Measurements from ENCODE around the gene MIEF1.

MIEF1 gene

DNA sequence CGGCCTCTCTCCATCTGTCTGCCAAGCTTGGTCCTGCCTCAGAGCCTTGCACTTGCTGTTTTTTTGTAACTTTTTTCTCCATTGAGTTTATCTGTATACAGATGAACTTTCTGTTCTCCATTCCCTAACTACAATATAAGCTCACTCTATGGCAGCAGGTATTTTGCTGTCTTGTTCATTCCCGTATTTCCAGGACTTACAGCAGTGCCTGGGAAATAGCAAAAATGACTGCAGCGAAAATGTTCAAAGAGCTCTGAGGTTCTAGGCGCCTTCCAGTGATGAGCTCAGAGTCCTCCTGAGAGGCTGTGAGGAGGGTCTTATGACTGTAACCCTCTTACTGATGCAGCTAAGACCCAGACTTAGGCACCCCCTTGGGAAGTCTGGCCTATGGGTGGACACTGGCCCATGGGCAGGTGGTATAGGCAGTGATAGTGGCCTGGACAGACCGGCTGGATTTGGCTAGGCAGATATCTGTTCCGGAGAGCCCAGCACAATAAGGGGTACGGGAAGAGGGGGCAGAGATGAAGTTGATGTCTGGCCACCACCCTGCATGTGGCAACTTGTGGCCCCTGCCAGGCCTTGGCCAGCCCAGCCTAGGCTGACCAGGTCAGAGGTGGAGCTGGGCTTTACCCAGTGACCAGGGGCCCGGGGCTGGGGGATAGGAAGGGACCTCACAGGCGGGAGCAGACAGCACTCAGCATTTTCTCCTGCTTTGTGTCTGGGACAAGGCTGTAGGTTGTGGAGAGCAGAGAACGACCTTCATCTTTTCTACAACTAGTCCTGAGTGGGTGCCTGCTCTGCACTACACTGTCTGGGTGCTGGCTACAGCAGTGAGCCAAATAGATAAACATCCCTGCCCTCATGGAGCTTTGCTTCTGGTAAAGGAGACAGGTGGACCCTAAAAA is 22.9 kb downstream of the MIEF1 start:
- Histone ChIP-seq H3K36me3 (ENCODE audit: control insufficient read depth, insufficient read depth, low read length) (peaks cover 63% of the 10 kb centered on the region), H3K27ac (ENCODE audit: low read depth, low read length) (no peak overlapping the region), H3K4me1 (ENCODE audit: control insufficient read depth, insufficient read depth, low read length) (peaks cover 26% of the 10 kb centered on the region; the same call in 1 of the 2 replicates)

DNA sequence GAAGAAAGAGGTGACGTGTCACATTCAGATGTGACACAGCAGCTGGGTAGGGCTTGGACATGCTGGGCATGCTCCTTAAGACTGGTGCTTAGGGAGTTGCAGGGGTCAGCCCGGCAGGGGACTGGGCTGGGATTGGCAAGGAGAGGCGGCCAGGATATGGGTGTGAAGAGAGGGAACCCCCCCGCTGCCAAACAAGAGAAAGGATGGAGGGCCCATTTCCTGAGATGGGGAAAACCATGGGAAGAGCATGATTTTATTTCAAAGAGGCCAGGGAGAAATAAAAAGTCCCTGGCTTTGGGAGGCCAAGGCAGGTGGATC is 23.5 kb downstream of the MIEF1 start:
- Histone ChIP-seq H3K9me3 (ENCODE audit: control insufficient read depth, insufficient read depth, low read depth, low read length) (no peaks in the 10 kb centered on the region), H3K36me3 (ENCODE audit: control insufficient read depth, insufficient read depth, low read length) (peaks cover 66% of the 10 kb centered on the region), H3K4me3 (ENCODE audit: low read depth, low read length) (no peak overlapping the region), H3K9ac (ENCODE audit: low read length) (no peak overlapping the region), H3K27me3 (ENCODE audit: control insufficient read depth, insufficient read depth, low read length) (no peaks in the 10 kb centered on the region), H3K4me1 (ENCODE audit: control insufficient read depth, insufficient read depth, low read length) (peaks cover 26% of the 10 kb centered on the region; the same call in 1 of the 2 replicates), H3K27ac (ENCODE audit: low read depth, low read length) (no peak overlapping the region)

More for the DNA sequence above, 22.9 kb downstream of the MIEF1 start:
- no peaks in the 10 kb centered on the region for H3K9me3 ChIP-seq (ENCODE audit: control insufficient read depth, insufficient read depth, low read depth, low read length)
- no peak overlapping the region for H3K9ac ChIP-seq (ENCODE audit: low read length)
- no peaks in the 10 kb centered on the region for H3K27me3 ChIP-seq (ENCODE audit: control insufficient read depth, insufficient read depth, low read length)
- no peak overlapping the region for H3K4me3 ChIP-seq (ENCODE audit: low read depth, low read length)

DNA sequence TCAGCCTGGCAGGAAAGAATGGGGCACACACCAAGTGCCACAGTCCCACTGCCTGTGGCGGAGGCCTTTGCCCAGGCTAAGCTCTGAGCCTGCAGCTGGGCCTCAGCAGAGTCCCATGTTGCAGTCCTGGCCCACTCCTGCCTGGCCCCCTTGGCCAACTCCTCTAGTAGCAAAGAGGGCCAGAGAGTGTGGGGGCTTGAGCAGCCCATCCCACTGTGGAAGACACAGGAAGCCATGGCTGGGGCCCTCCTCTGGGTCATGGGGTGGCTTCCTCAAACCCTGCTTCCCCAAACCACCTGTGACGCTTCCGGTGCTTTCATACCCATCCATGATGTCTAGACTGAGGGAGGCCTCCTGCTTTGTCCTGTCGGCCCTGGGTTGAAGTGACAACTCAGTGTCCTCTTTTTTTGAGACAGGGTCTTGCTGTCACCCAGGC is 24.7 kb downstream of the MIEF1 start:
- H3K27ac ChIP-seq (ENCODE audit: low read depth, low read length): no peak overlapping the region
- H3K36me3 ChIP-seq (ENCODE audit: control insufficient read depth, insufficient read depth, low read length): peaks cover 61% of the 10 kb centered on the region
- peaks cover 34% of the 10 kb centered on the region for H3K4me1 ChIP-seq (ENCODE audit: control insufficient read depth, insufficient read depth, low read length)
- no peaks in the 10 kb centered on the region for H3K27me3 ChIP-seq (ENCODE audit: control insufficient read depth, insufficient read depth, low read length)
- H3K9ac ChIP-seq (ENCODE audit: low read length): no peak overlapping the region
- no peaks in the 10 kb centered on the region for H3K9me3 ChIP-seq (ENCODE audit: control insufficient read depth, insufficient read depth, low read depth, low read length)
- H3K4me3 ChIP-seq (ENCODE audit: low read depth, low read length): no peak overlapping the region

DNA sequence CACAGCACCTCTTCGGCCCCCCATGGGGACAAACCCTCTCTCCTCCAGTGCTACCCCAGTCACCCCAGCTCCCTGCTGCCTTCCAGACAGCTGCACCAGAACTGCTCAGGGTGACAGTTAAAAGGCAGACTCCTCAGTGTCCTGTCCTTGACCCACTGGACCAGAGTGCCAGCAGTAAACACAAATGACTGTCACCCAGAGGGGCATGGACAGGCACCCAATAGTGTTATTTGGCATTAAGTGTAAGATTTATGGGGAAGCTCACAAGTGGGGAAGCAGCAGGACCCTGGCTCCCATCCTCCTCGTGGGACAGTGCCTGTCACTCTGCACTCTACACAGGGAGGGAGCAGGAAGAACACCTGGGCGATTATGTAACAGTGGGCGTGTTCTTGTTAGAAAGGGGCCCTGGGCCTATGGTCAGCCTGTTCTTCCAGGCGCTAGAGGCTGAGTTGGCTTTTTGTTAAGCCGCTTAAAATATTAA is 25.4 kb downstream of the MIEF1 start:
- Histone ChIP-seq H3K27me3 (ENCODE audit: control insufficient read depth, insufficient read depth, low read length) (no peaks in the 10 kb centered on the region), H3K27ac (ENCODE audit: low read depth, low read length) (no peak overlapping the region), H3K9me3 (ENCODE audit: control insufficient read depth, insufficient read depth, low read depth, low read length) (no peaks in the 10 kb centered on the region), H3K4me1 (ENCODE audit: control insufficient read depth, insufficient read depth, low read length) (peaks cover 37% of the 10 kb centered on the region), H3K9ac (ENCODE audit: low read length) (peak overlapping the region; percentile 9), H3K4me3 (ENCODE audit: low read depth, low read length) (no peak overlapping the region), H3K36me3 (ENCODE audit: control insufficient read depth, insufficient read depth, low read length) (peaks cover 53% of the 10 kb centered on the region)

DNA sequence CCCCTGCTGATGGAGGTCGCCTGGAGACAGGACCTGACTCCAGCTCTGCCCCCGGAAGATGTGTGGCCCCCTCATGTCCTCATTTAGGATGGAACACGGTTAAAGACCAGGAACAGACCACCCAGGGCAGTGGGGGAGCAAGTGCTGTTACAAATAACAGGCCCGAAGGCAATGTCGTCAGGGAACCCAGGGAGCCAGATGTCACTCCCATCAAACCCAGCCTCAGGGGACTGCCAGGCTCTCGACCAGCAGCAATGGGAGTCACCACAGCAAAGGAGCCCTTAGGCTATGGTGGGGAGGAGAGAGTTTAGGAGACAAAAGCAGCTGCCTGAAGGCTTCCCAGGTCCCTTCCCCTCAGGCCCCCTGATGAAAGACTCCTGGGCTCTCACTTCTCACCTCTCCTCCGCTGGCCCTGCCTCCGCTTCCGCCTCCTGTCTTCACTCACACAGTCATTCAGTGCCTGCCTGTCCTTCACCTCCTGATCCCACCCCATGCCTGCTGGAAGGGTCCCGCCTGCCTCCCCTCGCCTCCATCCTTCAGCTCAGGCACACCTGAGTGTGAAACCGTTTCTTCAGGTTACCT is 26.1 kb downstream of the MIEF1 start:
- H3K27ac ChIP-seq (ENCODE audit: low read depth, low read length): no peak overlapping the region
- no peak overlapping the region for H3K4me3 ChIP-seq (ENCODE audit: low read depth, low read length)
- peaks cover 37% of the 10 kb centered on the region for H3K4me1 ChIP-seq (ENCODE audit: control insufficient read depth, insufficient read depth, low read length)
- H3K9ac ChIP-seq (ENCODE audit: low read length): peak overlapping the region; percentile 1
- peaks cover 47% of the 10 kb centered on the region for H3K36me3 ChIP-seq (ENCODE audit: control insufficient read depth, insufficient read depth, low read length)
- no peaks in the 10 kb centered on the region for H3K9me3 ChIP-seq (ENCODE audit: control insufficient read depth, insufficient read depth, low read depth, low read length)
- H3K27me3 ChIP-seq (ENCODE audit: control insufficient read depth, insufficient read depth, low read length): no peaks in the 10 kb centered on the region

DNA sequence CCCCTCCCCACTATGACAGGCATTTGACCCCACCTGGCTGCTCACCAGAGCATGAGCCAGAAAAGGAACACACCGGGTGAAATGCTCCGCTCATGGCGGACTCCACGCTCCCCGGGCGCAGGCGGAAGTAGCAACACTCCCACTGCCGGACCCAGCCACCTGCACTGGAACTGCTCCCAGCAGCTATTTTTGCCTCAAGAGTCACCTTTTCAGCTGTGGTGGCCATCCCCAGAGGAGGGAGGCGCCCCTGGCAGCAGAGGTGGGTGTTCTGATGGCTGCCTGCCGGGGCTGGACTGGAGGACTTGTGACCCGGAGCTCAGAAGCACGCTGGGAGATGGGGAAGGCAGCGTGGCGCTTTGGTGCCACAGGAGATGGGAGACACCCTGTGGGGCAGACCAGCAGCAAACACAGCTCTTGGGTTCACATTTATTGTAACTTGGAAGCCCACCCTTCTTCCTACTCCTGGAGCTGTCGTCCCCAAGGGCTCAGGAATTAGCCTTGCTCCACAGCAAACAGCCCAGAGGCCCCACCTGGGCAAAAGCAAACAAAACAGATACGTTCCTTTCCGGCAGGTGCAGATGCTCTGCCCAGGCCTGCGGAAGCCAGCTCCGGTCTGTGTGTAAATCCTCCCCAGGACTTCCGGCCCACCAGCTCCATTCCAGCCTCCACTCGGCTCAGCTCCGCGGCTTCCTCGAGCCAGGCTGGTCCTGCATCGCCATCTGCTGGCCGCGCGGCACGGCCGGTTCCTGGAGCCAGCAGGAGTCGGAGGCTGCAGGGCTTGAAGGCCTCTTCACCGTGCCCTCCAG is 26.8 kb downstream of the MIEF1 start:
- Histone ChIP-seq H3K4me3 (ENCODE audit: low read depth, low read length) (no peak overlapping the region), H3K9me3 (ENCODE audit: control insufficient read depth, insufficient read depth, low read depth, low read length) (no peaks in the 10 kb centered on the region), H3K9ac (ENCODE audit: low read length) (peak overlapping the region; percentile 7), H3K27ac (ENCODE audit: low read depth, low read length) (no peak overlapping the region), H3K27me3 (ENCODE audit: control insufficient read depth, insufficient read depth, low read length) (no peaks in the 10 kb centered on the region), H3K36me3 (ENCODE audit: control insufficient read depth, insufficient read depth, low read length) (peaks cover 42% of the 10 kb centered on the region), H3K4me1 (ENCODE audit: control insufficient read depth, insufficient read depth, low read length) (peaks cover 41% of the 10 kb centered on the region)

DNA sequence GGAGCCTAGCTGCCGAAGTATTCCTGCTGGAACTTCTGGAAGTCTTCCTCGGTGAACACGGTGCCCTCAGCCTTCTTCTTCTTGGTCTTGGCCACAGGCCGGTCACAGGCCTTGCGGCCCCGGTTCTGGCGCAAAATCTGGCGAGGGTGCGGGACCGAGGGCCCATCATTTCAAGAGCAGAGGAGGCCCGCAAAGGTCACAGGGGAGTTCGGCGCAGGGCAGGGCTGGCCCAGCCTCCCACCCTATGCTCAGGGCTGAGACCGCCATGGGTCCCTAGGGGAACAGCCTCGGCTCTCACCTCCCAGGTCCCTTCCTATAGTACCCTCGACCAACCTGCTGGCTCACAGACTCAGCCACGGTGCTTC is 27.4 kb downstream of the MIEF1 start:
- no peaks in the 10 kb centered on the region for H3K9me3 ChIP-seq (ENCODE audit: control insufficient read depth, insufficient read depth, low read depth, low read length)
- no peak overlapping the region for H3K27ac ChIP-seq (ENCODE audit: low read depth, low read length)
- H3K4me3 ChIP-seq (ENCODE audit: low read depth, low read length): no peak overlapping the region
- no peaks in the 10 kb centered on the region for H3K27me3 ChIP-seq (ENCODE audit: control insufficient read depth, insufficient read depth, low read length)
- peak overlapping the region; percentile 7 for H3K9ac ChIP-seq (ENCODE audit: low read length)
- peaks cover 36% of the 10 kb centered on the region for H3K36me3 ChIP-seq (ENCODE audit: control insufficient read depth, insufficient read depth, low read length)
- H3K4me1 ChIP-seq (ENCODE audit: control insufficient read depth, insufficient read depth, low read length): peaks cover 47% of the 10 kb centered on the region

DNA sequence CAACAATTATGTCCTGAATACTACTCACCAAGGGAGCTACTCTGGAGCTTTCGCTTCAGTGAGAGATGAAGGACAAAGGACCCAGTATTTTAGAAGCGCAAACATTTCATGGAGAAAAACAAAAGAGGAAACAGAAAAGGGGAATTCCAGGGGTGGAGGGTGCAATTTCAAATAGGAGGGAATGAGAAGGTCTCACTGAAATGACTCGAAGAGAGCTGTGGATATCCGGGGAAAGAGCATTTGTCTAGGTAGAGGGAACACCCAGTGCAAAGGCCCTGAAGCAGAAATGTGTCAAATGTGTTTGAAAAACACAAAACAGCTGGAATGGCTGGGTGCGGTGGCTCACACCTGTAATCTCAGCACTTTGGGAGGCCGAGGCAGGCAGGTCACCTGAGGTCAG is 28.0 kb downstream of the MIEF1 start:
- H3K4me3 ChIP-seq (ENCODE audit: low read depth, low read length): no peak overlapping the region
- no peak overlapping the region for H3K27ac ChIP-seq (ENCODE audit: low read depth, low read length)
- H3K4me1 ChIP-seq (ENCODE audit: control insufficient read depth, insufficient read depth, low read length): peaks cover 52% of the 10 kb centered on the region

DNA sequence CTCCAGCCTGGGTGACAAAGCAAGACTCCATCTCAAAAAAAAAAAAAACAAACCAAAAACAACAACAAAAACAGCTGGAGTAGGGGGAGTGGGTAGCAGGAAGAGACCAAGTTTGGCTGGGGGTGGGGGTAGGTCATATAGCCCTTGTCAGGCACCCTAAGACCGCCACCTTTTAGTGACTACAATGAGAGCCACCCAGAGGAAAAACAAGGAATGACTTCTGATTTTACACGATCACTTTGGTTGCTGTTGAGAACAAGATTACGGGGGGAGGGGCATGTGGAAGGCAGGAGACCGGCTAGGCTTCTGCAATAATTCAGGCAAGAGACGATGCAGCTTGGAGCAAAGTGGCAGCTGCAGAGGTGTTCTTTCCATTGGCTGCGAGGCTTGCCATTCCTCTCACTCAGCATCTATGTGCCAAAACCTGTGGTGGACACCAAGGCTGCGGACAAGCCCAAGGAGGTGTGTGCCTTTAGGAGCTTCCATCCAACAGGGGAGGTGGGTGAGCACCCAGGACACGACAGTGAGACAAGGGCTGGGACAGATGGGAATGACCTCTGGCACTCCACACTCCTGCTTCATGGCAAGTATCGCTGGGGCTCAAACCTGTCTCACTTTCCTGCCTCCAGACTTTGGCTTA is 28.7 kb downstream of the MIEF1 start:
- Histone ChIP-seq H3K9ac (ENCODE audit: low read length) (no peak overlapping the region), H3K4me1 (ENCODE audit: control insufficient read depth, insufficient read depth, low read length) (peaks cover 59% of the 10 kb centered on the region), H3K27ac (ENCODE audit: low read depth, low read length) (no peak overlapping the region), H3K9me3 (ENCODE audit: control insufficient read depth, insufficient read depth, low read depth, low read length) (no peaks in the 10 kb centered on the region), H3K27me3 (ENCODE audit: control insufficient read depth, insufficient read depth, low read length) (no peaks in the 10 kb centered on the region), H3K4me3 (ENCODE audit: low read depth, low read length) (peak overlapping the region; percentile 91; the same call in 1 of the 2 replicates), H3K36me3 (ENCODE audit: control insufficient read depth, insufficient read depth, low read length) (peaks cover 26% of the 10 kb centered on the region)

More for the DNA sequence above, 28.0 kb downstream of the MIEF1 start:
- Histone ChIP-seq H3K9ac (ENCODE audit: low read length) (no peak overlapping the region), H3K9me3 (ENCODE audit: control insufficient read depth, insufficient read depth, low read depth, low read length) (no peaks in the 10 kb centered on the region), H3K27me3 (ENCODE audit: control insufficient read depth, insufficient read depth, low read length) (no peaks in the 10 kb centered on the region), H3K36me3 (ENCODE audit: control insufficient read depth, insufficient read depth, low read length) (peaks cover 30% of the 10 kb centered on the region)

DNA sequence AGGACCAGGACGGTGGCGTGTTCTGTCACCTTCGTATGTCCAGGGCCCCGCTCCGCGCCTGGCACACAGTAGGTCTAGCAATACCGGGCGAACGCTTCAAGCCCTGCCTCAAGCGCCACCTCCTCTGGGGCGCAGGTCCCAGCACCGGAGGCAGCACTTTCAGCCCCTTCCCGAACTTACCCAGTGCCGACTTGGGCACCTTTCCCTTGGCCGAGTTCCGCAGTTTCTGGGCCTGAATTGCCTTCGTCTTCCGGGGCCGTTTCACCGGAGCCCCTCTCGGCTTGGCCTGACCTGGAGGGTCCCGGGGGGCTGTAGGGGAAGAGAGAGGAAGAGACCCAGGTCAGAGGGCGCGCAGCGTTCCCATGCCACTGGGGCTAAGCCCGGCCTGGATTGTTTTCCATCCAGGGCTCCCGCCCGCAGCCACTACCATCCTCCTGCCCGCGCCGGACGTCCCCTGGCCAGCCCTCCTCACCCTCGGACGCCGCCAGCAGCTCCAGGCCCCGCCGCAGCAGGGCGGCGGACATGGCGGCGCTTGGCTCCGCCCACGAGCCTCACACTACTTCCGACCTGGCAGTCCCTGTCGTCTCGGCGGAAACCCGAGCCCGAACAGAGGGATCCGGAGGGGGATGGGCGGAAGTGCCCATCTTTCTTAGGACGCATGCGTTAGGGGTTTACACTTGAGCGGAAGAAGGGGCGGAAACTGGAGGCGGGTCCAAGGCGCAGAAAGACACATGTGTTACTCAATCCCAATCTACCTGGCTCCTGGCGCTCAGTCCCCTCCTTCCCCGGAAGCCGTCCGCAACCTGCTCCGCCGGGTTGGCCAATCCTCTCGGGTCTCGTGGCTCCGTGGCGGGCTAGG is 30.4 kb downstream of the MIEF1 start, which contains the start of gene RPS19BP1:
Gene RPS19BP1 (minus strand): TSS at position 534 of the 859 bp plus-strand sequence. CDS start 10 bp downstream, at position 524.
- H3K27ac ChIP-seq (ENCODE audit: low read depth, low read length): peak within 1 kb of the TSS; percentile 81
- no peaks in the 10 kb centered on the region for H3K27me3 ChIP-seq (ENCODE audit: control insufficient read depth, insufficient read depth, low read length)
- peak within 1 kb of the TSS; percentile 91 for H3K9ac ChIP-seq (ENCODE audit: low read length)
- no peaks in the 10 kb centered on the region for H3K9me3 ChIP-seq (ENCODE audit: control insufficient read depth, insufficient read depth, low read depth, low read length)
- H3K36me3 ChIP-seq (ENCODE audit: control insufficient read depth, insufficient read depth, low read length): peaks cover 25% of the 10 kb centered on the region
- H3K4me1 ChIP-seq (ENCODE audit: control insufficient read depth, insufficient read depth, low read length): peaks cover 58% of the 10 kb centered on the region
- peak within 1 kb of the TSS; percentile 91 for H3K4me3 ChIP-seq (ENCODE audit: low read depth, low read length)
